Measurements from ENCODE around the gene TNFRSF13B. TPM values are rescaled to one million over a fixed set of nuclear protein-coding genes. Genes with fewer than 3 reads are reported as not detected.
"Not testable (repeated sequence)": the region's sequence is repeated elsewhere in the genome, so short reads cannot be mapped to it uniquely, and the experiment has no call there.

The TNFRSF13B gene
- total and polyA plus RNA-seq, 2 experiments from 2014 or later = 0.24 TPM; not detected in 1

DNA sequence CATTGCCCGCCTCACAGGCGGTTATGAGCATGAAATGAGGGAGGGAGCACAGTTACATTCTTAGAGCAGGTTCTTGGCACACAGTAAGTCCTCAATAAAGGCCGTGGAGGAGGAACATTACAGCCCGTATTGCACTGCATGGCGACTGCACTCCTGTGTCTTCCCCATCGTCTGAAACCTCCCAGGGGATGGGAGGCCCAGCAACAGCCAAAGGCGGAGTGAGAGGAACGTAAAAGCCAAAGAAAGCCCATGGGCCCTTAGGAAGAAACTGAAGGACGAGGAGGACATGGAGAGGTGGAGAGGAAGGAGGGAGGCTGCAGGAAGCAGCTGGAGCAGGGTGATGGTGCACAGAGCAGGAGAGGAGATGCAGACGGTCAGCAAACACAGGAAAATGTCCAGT, 1.1 kb upstream of the TNFRSF13B start:
- not testable (repeated sequence) for H3K36me3 ChIP-seq (ENCODE audit: insufficient read depth); H3K4me3 Mint-ChIP-seq; H3K27ac Mint-ChIP-seq; H3K27me3 Mint-ChIP-seq (ENCODE audit: insufficient read depth, low read depth, poor library complexity); H3K27me3 ChIP-seq (ENCODE audit: insufficient read depth); H3K79me2 ChIP-seq (replicated peaks; ENCODE audit: insufficient read depth); H3K4me2 ChIP-seq; H3F3A ChIP-seq (replicated peaks; ENCODE audit: low read depth); H4K20me1 ChIP-seq (replicated peaks; ENCODE audit: insufficient read depth); H2AFZ ChIP-seq; H3K4me1 ChIP-seq (ENCODE audit: insufficient read depth); DNase-seq (ENCODE audit: low spot score); H3K36me3 Mint-ChIP-seq (ENCODE audit: low read depth); H3K4me1 Mint-ChIP-seq; H3K9me3 Mint-ChIP-seq; H3K9me2 ChIP-seq (ENCODE audit: insufficient read depth); H3K4me3 ChIP-seq; H3K27ac ChIP-seq (ENCODE audit: low read depth); ATAC-seq

DNA sequence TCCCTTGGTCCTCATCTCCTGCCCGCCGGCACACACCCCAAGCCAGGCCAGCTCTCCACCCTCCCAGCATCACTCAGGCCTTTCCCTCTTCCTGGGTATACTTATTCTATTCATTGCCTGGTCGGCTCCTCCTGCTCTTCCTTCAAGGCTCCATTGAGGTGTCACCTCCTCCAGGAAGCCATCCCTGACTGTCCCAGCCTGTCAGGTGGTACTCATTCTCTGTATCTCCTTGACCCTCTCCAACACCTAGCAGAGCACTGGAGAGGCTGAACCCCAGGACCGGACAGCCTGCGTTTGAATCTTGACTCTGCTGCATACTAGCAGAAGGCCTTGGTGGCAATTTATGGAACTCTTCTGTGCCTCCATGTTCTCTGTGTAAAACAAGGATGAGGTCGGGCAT, 428 bp upstream of the TNFRSF13B start:
- H3K4me1 Mint-ChIP-seq = peaks cover 3% of the 10 kb centered on the region; the same call in 1 of the 3 replicates
- peaks cover 6% of the 10 kb centered on the region for H3K27me3 Mint-ChIP-seq (ENCODE audit: insufficient read depth, low read depth, poor library complexity)
- Histone ChIP-seq H3K36me3 (ENCODE audit: insufficient read depth) (no peaks in the 10 kb centered on the region), H3K79me2 (replicated peaks; ENCODE audit: insufficient read depth) (no peaks in the 10 kb centered on the region), H3F3A (replicated peaks; ENCODE audit: low read depth) (no peaks in the 10 kb centered on the region), H3K9me2 (ENCODE audit: insufficient read depth) (no peaks in the 10 kb centered on the region), H3K4me3 (no peak overlapping the region), H3K27ac (ENCODE audit: low read depth) (no peak overlapping the region), H3K4me1 (ENCODE audit: insufficient read depth) (no peaks in the 10 kb centered on the region), H3K4me2 (no peak overlapping the region), H4K20me1 (replicated peaks; ENCODE audit: insufficient read depth) (no peaks in the 10 kb centered on the region), H3K27me3 (ENCODE audit: insufficient read depth) (no peaks in the 10 kb centered on the region), H2AFZ (no peak overlapping the region)
- ATAC-seq (no peak), DNase-seq (ENCODE audit: low spot score) (no peak)
- H3K9me3 Mint-ChIP-seq = no peaks in the 10 kb centered on the region; the same call in 2 of the 3 replicates
- H3K27ac Mint-ChIP-seq = no peak overlapping the region
- H3K36me3 Mint-ChIP-seq (ENCODE audit: low read depth) = no peaks in the 10 kb centered on the region
- H3K4me3 Mint-ChIP-seq = no peak overlapping the region
- TF ChIP-seq POLR2AphosphoS5 (IDR thresholded peaks at IDR 0.05; ENCODE audit: low read depth) = no peak
- no peak for TF ChIP-seq STAT1 (IDR thresholded peaks at IDR 0.05; ENCODE audit: unreplicated experiment)
- no peak for TF ChIP-seq ZNF462 (CRISPR knock-in tag; IDR thresholded peaks at IDR 0.05)
- TF ChIP-seq REST (IDR thresholded peaks at IDR 0.05; ENCODE audit: unreplicated experiment) = no peak
- TF ChIP-seq NANOG (IDR thresholded peaks at IDR 0.05; ENCODE audit: borderline replicate concordance) = no peak
- TF ChIP-seq EZH2phosphoT487 (IDR thresholded peaks at IDR 0.05; ENCODE audit: unreplicated experiment) = no peak
- TF ChIP-seq EZH2 (IDR thresholded peaks at IDR 0.05; ENCODE audit: low read depth, unreplicated experiment) = no peak
- no peak for TF ChIP-seq JUNB (IDR thresholded peaks at IDR 0.05; ENCODE audit: unreplicated experiment)
- no peak for TF ChIP-seq ZNF114 (CRISPR knock-in tag; IDR thresholded peaks at IDR 0.05)
- TF ChIP-seq, protein P1, sequence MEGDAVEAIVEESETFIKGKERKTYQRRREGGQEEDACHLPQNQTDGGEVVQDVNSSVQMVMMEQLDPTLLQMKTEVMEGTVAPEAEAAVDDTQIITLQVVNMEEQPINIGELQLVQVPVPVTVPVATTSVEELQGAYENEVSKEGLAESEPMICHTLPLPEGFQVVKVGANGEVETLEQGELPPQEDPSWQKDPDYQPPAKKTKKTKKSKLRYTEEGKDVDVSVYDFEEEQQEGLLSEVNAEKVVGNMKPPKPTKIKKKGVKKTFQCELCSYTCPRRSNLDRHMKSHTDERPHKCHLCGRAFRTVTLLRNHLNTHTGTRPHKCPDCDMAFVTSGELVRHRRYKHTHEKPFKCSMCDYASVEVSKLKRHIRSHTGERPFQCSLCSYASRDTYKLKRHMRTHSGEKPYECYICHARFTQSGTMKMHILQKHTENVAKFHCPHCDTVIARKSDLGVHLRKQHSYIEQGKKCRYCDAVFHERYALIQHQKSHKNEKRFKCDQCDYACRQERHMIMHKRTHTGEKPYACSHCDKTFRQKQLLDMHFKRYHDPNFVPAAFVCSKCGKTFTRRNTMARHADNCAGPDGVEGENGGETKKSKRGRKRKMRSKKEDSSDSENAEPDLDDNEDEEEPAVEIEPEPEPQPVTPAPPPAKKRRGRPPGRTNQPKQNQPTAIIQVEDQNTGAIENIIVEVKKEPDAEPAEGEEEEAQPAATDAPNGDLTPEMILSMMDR (conservative IDR thresholded peaks at IDR 0.05; ENCODE audit: low read depth in 2 of 2) = no peak
- no peak for TF ChIP-seq ZNF331 (CRISPR knock-in tag; IDR thresholded peaks at IDR 0.05; ENCODE audit: low read depth)
- no peak for TF ChIP-seq CREB1 (CRISPR knock-in tag; IDR thresholded peaks at IDR 0.05; ENCODE audit: low read depth)
